GM12892 (cell line): ENCODE data around the gene TCAF1.

Source experiments
- POLR2A ChIP-seq: IDR thresholded peaks from 2 replicates; pipeline ENCODE4 v1.6.1; 2011; ENCODE audit warnings: low read depth, low read length, control low read depth
- POLR2AphosphoS5 ChIP-seq: IDR thresholded peaks from 2 replicates; pipeline ENCODE4 v1.6.1; 2011; ENCODE audit warnings: low read depth, low read length, control low read depth
- TAF1 ChIP-seq: IDR thresholded peaks from 2 replicates; pipeline ENCODE4 v1.6.1; 2011; ENCODE audit warnings: low read depth, mild to moderate bottlenecking, control low read depth, low read length, borderline replicate concordance

DNA sequence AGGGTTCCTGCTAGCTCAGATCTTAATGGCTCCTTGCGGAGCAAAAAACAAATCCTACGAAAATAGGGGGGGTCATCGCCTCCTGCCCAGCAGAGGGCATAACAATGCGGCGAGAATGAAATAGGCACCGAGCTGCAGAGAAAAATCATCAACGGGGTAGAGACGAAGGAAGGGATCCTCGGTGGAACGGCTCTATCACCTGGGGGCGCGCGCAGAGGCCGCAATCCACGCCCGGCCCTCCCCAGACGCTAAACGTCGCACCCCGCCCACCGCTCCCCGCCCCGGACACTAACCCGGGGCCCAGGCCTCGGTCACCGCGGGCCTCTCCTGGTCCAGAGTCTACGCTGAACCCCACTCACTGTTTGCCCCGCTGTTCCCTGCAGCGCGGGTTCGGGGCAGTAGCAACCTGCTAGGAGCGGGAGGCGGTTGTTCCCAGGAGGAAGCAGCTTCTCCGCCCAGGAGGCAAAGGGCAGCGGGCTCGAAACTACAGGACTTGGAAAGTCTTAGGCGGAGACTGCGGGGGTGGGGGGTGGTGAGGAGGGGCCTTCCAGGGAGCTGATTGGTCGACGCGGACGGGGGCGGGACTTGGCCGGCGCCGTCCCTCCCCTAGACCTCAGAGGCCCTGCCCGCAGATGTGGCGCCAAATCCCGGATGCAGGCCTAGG is at the start of gene TCAF1:
- no peak for TF ChIP-seq TAF1
- TF ChIP-seq POLR2AphosphoS5 = peak; percentile 44; the same call in 1 of the 2 replicates
- TF ChIP-seq POLR2A = peak; percentile 51; the same call in 1 of the 2 replicates
